ENCODE measurements around the gene SHC3. TPM values are rescaled to one million over a fixed set of nuclear protein-coding genes. Genes with fewer than 3 reads are reported as not detected.

The SHC3 gene
- total RNA-seq, 4 donors from 2014 or later, result 2.3 to 4.9 (median 4.8) TPM

DNA sequence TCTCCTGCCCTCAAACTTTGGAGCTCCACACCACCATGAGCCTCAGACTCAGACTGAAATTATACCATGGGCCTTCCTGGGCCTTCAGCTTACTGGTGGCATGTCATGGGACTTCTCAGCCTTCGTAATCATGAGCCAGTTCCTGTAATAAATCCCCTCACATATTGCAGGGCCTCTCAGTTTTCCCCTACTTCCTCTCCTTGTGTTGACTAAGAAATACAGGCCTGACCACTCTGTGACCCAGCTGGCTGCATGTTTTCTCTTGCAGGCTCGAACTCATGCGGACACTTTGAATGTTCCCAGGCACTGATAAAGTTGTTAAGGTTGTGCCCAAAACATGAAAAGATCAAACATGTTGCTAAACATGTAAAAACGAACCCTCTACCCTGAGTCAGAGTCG lies 26.2 kb upstream of the SHC3 start:
- TF ChIP-seq, protein P1, sequence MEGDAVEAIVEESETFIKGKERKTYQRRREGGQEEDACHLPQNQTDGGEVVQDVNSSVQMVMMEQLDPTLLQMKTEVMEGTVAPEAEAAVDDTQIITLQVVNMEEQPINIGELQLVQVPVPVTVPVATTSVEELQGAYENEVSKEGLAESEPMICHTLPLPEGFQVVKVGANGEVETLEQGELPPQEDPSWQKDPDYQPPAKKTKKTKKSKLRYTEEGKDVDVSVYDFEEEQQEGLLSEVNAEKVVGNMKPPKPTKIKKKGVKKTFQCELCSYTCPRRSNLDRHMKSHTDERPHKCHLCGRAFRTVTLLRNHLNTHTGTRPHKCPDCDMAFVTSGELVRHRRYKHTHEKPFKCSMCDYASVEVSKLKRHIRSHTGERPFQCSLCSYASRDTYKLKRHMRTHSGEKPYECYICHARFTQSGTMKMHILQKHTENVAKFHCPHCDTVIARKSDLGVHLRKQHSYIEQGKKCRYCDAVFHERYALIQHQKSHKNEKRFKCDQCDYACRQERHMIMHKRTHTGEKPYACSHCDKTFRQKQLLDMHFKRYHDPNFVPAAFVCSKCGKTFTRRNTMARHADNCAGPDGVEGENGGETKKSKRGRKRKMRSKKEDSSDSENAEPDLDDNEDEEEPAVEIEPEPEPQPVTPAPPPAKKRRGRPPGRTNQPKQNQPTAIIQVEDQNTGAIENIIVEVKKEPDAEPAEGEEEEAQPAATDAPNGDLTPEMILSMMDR (IDR thresholded peaks at IDR 0.05), result no peak
- TF ChIP-seq POLR2AphosphoS5 (IDR thresholded peaks at IDR 0.05), result no peak
- no peak for TF ChIP-seq EP300 (IDR thresholded peaks at IDR 0.05)
- no peak for TF ChIP-seq POLR2A (IDR thresholded peaks at IDR 0.05)
- no peaks in the 10 kb centered on the region for H3K36me3 ChIP-seq
- WGBS, 2 donors (ENCODE audit: low coverage in 1 of 2), result 67 to 86% methylated on average over 3 to 5 of the region's 5 CpGs
- H3K4me1 ChIP-seq, result no peaks in the 10 kb centered on the region
- no peaks in the 10 kb centered on the region for H3K9me3 ChIP-seq
- no peak overlapping the region for H3K27ac ChIP-seq
- no peak overlapping the region for H3K4me3 ChIP-seq
- no peaks in the 10 kb centered on the region for H3K27me3 ChIP-seq
- ATAC-seq, result no peak

- Histone ChIP-seq H3K27ac (no peak overlapping the region), H3K27me3 (no peaks in the 10 kb centered on the region), H3K4me3 (no peak overlapping the region), H3K36me3 (no peaks in the 10 kb centered on the region), H3K4me1 (no peaks in the 10 kb centered on the region), H3K9me3 (peaks cover 0 to 24% (median 0%) of the 10 kb centered on the region in 3 donors)
- no peak for ATAC-seq
- no peak for TF ChIP-seq POLR2AphosphoS5 (IDR thresholded peaks at IDR 0.05)
- 57 to 69% methylated on average over 5 of the region's 5 CpGs for WGBS, 2 donors (ENCODE audit: low coverage in 1 of 2)
Observed at GRCh38 chr9:89195131-89195797, 16.6 kb upstream of the SHC3 start.

GRCh38 chr9:89194421-89195130 lies 16.0 kb upstream of the SHC3 start:
- Histone ChIP-seq H3K27ac (no peak overlapping the region), H3K27me3 (no peaks in the 10 kb centered on the region), H3K4me3 (no peak overlapping the region), H3K9me3 (peaks cover 0 to 24% (median 0%) of the 10 kb centered on the region in 3 donors), H3K4me1 (no peaks in the 10 kb centered on the region), H3K36me3 (no peaks in the 10 kb centered on the region)
- no peak for TF ChIP-seq EP300 (IDR thresholded peaks at IDR 0.05)
- TF ChIP-seq, protein P1 (IDR thresholded peaks at IDR 0.05), result no peak
- TF ChIP-seq POLR2AphosphoS5 (IDR thresholded peaks at IDR 0.05), result no peak
- TF ChIP-seq POLR2A (IDR thresholded peaks at IDR 0.05), result no peak
- no peak for ATAC-seq
- 73 to 90% methylated on average over 1 to 4 of the region's 4 CpGs for WGBS, 2 donors (ENCODE audit: low coverage in 1 of 2)

GRCh38 chr9:89191004-89191403 lies 12.4 kb upstream of the SHC3 start:
- Histone ChIP-seq H3K4me1 (no peaks in the 10 kb centered on the region), H3K9me3 (peaks cover 0 to 8% (median 0%) of the 10 kb centered on the region in 3 donors), H3K27ac (no peak overlapping the region), H3K4me3 (no peak overlapping the region), H3K36me3 (no peaks in the 10 kb centered on the region), H3K27me3 (no peaks in the 10 kb centered on the region)
- TF ChIP-seq, protein P1 (IDR thresholded peaks at IDR 0.05), result no peak
- TF ChIP-seq POLR2AphosphoS5 (IDR thresholded peaks at IDR 0.05) (no peak), POLR2A (IDR thresholded peaks at IDR 0.05) (no peak), EP300 (IDR thresholded peaks at IDR 0.05) (no peak)
- ATAC-seq, result no peak

- TF ChIP-seq POLR2A (IDR thresholded peaks at IDR 0.05) (no peak), EP300 (IDR thresholded peaks at IDR 0.05) (no peak), POLR2AphosphoS5 (IDR thresholded peaks at IDR 0.05) (no peak)
- TF ChIP-seq, protein P1 (IDR thresholded peaks at IDR 0.05), result no peak
- peaks cover 0 to 8% (median 0%) of the 10 kb centered on the region in 3 donors for H3K9me3 ChIP-seq
- H3K4me3 ChIP-seq, result no peak overlapping the region
- H3K27me3 ChIP-seq, result peaks cover 12% of the 10 kb centered on the region
- 64 to 100% methylated on average over 1 to 2 of the region's 2 CpGs for WGBS, 2 donors (ENCODE audit: low coverage in 1 of 2)
- no peak overlapping the region for H3K27ac ChIP-seq
- ATAC-seq, result no peak
- no peaks in the 10 kb centered on the region for H3K36me3 ChIP-seq
- H3K4me1 ChIP-seq, result no peaks in the 10 kb centered on the region
Observed at GRCh38 chr9:89189215-89189614, 10.6 kb upstream of the SHC3 start.

Measured in gastroesophageal sphincter (tissue), 4 donors.